ENCODE data around the gene C16orf46. TPM values are rescaled to one million over a fixed set of nuclear protein-coding genes. Genes with fewer than 3 reads are reported as not detected.
"Not testable (repeated sequence)": the region's sequence is repeated elsewhere in the genome, so short reads cannot be mapped to it uniquely, and the experiment has no call there.

The C16orf46 gene, protein sequence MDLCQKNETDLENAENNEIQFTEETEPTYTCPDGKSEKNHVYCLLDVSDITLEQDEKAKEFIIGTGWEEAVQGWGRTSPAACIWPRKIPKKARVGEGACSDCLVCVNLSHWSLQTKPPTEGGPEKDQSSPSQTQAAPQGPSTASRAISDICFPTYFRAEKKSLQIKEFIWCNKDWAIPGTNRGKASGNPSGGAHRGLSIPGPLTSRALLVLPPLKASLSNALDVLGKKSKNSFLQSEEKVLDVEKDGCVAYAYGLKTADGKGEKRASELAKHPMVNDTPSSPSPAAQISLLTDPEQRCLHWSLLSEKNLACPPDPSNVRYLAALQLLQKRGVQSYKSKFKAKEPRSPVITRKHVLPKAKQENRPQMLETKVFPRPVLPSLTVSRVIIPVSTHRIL
- 0.27 and 0.72 TPM in 2 replicates for total RNA-seq (2014; rRNA removed; shearing (Covaris generic))
- polyA plus RNA-seq (2014; cell fraction: nucleus; rRNA removed) = 0.33 TPM in 1 of 2 replicates, not detected in the other

GRCh38 chr16:81077076-81077940 is at the start of gene C16orf46:
TSS of gene C16orf46 (minus strand) at chr16:81077238. CDS start at chr16:81063955, 13,283 bp downstream.
- peak; percentile 87 for DNase-seq (ENCODE audit: extremely low read depth, low read depth)

GRCh38 chr16:81123092-81123852 is 46.2 kb upstream of the C16orf46 start:
- no peak for DNase-seq (ENCODE audit: extremely low read depth, low read depth)

DNA sequence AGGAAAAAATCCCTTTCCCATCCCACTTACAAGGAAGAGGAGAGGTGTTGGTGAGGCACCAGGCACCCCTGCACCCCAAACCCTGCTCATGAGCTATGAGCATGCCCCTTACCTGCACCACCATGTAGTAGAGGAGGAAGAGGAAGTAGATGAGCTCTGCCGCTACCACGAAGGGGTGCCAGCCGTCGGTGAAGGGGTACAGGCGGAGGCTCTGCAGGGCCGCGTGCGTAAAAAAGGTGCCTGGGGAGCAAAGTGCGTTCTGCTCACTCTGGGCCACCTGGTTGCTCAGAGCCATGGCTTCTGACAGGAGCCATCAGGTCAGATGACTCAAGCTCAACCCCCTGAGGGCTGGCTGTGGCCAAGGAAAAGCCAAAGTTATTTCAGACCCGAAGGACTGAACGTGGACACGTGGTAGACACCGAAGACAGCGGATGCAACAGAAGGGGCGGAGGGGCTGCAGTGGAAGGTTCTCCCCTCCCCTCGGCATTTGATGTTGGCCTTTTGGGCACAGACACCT is 44.5 kb upstream of the C16orf46 start:
- no peak for DNase-seq (ENCODE audit: extremely low read depth, low read depth)

DNA sequence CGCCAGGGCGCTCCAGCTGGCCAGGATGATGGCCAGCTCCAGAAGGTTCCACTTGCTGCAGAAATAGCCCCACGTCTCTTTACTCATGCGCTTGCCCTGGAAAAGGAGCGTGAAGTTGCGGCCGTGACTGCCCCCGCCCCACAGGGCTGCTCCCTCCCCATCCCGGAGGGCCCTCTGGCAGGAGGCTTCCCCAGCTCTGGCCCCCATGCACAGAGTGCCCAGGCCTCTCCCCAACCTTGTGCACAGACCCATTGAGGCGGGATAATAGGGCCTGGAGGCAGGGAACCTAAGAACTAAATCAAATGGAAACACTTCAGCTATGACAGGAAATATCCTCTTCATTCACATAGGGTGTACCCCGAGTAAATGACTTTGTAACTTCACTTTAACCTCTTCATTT is 40.4 kb upstream of the C16orf46 start:
- DNase-seq (ENCODE audit: extremely low read depth, low read depth) = no peak

DNA sequence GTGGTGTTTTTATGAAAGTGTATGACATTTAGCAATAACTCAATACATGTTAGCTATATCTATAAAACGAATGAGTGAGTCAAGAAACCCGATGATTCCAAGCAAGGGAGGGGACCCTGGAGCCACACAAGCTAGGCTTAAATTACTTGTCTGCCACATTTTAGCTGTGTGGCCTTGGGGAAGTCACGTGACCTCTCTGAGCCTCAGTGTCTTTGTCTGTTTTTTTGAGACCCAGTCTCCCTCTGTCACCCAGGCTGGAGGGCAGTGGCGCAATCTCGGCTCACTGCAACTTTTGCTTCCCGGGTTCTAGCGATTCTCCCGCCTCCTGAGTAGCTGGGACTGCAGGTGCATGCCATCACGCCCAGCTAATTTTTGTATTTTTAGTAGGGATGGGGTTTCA is 39.2 kb upstream of the C16orf46 start:
- DNase-seq (ENCODE audit: extremely low read depth, low read depth) = no peak

- DNase-seq (ENCODE audit: extremely low read depth, low read depth) = no peak
Observed at GRCh38 chr16:81112453-81112852, 35.4 kb upstream of the C16orf46 start.

DNA sequence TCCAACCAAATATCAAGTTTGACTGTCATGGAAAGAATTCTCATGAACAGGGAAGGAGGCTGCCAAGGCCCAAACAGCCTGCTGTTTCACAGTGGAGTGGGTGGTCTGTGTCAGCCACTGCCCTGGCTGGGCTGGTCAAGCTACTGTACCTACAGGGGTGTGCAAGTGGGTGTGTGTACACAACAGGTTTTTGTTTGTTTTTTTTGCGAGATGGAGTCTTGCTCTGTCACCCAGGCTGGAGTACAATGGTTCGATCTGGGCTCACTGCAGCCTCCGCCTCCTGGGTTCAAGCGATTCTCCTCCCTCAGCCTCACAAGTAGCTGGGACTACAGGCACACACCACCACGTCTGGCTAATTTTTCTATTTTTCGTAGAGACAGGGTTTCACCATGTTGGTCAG is 32.2 kb upstream of the C16orf46 start:
- DNase-seq (ENCODE audit: extremely low read depth, low read depth) = not testable (repeated sequence)

- DNase-seq (ENCODE audit: extremely low read depth, low read depth) = no peak
Observed at GRCh38 chr16:81107511-81107910, 30.5 kb upstream of the C16orf46 start.

DNA sequence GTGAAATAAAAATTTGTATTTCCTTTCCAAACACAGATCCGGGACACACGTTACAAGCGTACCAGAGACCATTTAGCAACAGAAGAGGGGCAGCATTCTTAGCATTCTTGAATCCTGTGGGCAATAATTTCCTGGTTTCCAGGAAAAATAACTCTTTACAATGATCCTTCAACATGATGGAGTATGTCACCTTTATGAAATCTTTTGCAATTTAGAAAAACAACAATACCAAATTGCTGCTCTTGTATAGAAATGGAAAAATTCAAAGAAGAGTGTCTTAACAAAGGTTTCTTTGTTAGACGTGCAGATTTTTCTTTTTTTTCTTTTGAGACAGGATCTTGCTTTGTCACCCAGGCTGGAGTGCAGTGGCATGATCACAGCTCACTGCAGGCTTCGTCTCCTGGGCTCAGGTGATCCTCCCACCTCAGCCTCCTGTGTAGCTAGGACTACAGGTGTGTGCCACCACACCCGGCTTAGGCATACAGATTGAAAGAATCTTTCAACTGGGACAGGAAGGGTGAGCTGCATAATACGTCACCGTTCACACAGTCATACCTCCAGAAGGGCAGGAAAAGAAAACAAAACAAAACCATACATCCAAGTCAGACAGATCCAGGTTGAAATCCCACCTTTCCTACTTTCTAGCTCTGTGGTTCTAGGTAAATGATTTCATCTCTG is 29.9 kb upstream of the C16orf46 start:
- no peak for DNase-seq (ENCODE audit: extremely low read depth, low read depth)

DNA sequence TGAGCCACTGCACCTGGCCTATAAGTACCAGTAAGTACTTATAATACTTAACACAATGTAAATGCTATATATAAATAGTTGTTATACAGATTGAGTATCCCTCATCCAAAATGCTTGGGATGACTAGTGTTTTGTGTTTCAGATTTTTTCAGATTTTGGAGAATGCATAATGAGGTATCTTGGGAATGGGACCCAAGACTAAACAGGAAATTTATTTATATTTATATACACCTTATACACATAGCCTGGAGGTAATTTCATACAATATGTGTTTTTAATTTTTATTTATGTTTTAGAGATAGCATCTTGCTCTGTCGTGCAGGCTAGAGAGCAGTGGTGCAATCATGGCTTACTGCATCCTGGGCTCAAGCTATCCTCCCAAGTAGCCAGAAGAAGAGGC is 28.9 kb upstream of the C16orf46 start:
- DNase-seq (ENCODE audit: extremely low read depth, low read depth) = no peak

DNA sequence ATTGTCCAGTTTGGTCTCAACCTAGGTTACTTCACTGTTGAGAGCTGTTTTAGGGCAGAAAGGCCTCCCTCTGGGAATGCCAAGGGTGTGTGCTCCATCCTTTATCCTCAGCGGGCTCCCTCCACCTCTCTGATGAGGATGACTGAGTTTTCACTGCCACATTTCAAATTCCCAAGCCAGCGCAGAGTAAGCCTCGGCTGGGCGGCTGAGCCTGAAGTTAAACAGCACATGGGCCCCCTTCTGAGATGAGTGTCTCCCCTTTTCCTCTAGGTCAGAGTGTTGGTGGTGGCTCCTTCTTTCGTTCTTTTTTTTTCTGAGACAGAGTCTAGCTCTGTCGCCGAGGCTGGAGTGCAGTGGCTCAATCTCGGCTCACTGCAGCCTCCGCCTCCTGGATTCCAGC is 24.7 kb upstream of the C16orf46 start:
- DNase-seq (ENCODE audit: extremely low read depth, low read depth) = no peak

DNA sequence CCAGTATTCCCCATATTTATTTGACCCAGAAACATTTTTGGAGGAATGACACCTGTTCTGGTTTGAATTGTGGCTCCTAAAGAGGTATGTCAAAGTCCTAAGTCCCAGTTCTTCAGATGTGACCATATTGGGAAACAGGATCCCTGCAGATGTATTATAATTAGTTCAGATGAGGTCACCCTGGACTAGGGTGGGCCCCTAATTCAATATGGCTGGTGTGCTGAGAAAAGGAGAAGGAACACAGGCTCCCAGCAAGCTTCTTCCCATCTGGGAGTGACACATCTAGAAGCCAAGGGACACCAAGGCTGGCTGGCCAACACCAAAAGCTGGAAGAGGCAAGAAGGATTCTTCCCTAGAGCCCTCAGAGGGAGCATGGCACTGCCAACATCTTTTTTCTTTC is 22.9 kb upstream of the C16orf46 start:
- no peak for DNase-seq (ENCODE audit: extremely low read depth, low read depth)

GRCh38 chr16:81097230-81097629 is 20.2 kb upstream of the C16orf46 start:
- no peak for DNase-seq (ENCODE audit: extremely low read depth, low read depth)

DNA sequence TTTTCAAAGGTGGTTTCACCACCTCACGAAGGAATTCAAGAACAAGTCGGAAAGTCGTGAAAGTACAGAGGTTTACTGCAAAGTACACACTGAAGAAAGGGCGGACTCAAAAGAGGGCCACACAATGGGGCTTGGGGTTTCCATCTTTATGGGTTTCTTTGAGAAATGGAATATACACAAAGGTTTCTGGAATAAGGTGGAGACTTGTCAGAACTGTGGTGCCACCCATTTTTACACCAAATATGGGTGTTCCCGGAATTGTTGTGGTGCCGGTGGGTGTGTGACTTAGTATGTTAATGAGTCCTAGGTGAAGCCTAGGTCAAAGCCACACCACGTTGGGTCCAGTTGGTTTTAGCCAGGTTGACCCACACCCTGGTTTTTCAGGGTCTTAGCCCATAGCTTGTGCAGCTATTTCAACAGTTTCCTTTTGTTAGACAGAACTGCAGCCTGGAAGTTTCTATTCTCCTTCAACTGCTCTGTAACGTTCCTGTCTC is 19.7 kb upstream of the C16orf46 start:
- no peak for DNase-seq (ENCODE audit: extremely low read depth, low read depth)

- peak; percentile 95 for DNase-seq (ENCODE audit: extremely low read depth, low read depth)
Observed at GRCh38 chr16:81095953-81096714, 19.1 kb upstream of the C16orf46 start, which contains the start of gene GCSH. TSS of gene GCSH (minus strand) at chr16:81096395. CDS start at chr16:81096278, 117 bp downstream.

DNA sequence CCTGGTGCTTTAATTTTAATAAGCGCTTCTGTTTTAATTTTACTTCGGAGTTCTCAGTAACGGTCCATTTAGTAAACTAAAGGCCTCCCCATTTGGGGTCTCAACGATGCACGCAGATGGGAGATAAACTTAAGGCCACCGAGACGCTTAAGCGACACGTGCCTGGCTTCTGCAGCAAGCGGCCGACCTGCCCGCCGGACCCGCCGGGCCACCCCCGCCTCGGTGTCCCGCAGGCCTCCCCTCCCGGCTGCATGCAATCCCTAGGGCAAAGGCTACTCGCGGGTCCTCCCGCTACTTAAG is 18.6 kb upstream of the C16orf46 start:
- peak; percentile 1 for DNase-seq (ENCODE audit: extremely low read depth, low read depth)

DNA sequence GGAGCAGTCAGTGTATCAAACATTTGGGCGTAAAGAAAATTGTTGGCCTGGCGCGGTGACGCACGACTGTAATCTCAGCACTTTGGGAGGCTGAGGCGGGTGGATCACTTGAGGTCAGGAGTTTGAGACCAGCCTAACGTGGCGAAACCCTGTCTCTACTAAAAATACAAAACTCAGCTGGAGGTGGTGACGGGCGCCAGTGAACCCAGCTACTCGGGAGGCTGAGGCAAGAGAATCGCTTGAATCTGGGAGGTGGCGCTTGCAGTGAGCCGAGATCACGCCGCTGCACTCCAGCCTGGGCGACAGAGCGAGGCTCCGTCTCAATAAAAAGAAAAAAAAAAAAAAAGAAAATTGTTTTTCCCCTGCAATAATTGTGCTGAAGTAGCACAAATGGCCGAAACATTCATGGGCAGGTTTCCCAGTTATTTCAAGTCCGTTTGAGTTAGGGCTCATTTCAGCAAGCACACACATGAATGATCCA is 17.8 kb upstream of the C16orf46 start:
- no peak for DNase-seq (ENCODE audit: extremely low read depth, low read depth)

GRCh38 chr16:81088836-81089235 is 11.8 kb upstream of the C16orf46 start:
- no peak for DNase-seq (ENCODE audit: extremely low read depth, low read depth)

DNA sequence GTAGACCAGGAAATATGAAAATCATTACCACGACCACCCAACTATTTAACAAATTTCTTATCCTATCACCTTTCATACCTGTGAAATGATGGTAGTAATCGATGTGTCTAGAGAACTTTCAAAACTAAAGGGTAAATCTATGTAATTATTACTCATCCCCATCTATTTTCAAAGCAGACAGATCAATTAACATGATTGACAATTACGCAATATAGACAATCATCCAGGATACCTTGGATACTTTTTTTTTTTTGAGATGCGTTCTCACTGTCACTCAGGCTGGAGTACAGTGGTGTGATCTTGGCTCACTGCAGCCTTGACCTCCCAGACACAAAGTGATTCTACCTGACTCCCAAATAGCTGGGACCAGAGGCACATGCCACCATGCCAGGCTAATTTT is 4.0 kb upstream of the C16orf46 start:
- DNase-seq (ENCODE audit: extremely low read depth, low read depth) = no peak
